Activated gamma-delta T cell treated with anti-CD3 and anti-CD28 coated beads, Interleukin-2, amount 50 U/mL, for 16 hours (primary cell): ENCODE measurements around the gene ICE2.

ENCODE experiments used
- DNase-seq: peaks from one replicate; pipeline ENCODE4 v3.0.0-alpha.2; 2020; ENCODE audit warnings: low read depth

The ICE2 gene

DNA sequence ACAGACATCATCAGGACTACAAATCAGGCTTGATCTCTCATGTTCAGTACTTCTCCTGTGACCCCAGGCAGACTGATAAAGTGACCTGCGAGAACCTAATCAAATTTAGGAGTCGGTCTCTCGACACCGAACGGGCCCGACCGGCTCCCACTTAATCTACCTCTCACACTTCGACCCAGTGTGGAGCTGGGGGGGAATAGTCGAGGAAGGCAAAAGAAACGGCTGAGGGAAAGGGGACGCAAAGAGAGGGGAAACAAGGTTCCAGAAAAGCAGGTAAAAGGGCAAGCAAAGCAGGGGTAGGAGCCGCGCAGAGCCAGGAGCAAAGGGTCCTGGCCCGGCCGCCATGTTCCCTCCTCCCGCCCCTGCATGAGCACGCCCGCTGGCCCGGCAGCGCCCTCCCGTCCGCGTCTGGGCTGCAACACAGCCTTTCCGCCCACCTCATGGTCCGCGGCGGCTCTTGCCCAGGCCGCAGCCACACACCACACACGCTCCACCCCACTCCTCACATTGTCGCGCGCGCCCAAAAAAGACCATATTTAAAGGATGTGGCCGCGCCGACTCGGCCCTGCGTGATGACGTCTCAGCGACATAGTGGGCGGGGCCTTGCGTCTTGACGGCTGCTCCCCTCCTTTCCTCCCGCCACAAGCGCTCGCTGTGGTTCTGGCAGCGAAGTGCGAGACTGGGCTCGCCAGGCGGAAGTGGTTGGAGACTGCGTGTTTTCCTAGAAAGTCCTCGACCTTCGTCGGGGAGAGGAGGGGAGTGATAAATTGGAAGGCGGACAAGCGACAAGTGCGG is at the start of gene ICE2:
ICE2 (minus strand) TSS at position 577 of the 795 bp plus-strand sequence. CDS start 1,165 bp downstream, outside the sequence.
- DNase-seq, result peak; percentile 93

DNA sequence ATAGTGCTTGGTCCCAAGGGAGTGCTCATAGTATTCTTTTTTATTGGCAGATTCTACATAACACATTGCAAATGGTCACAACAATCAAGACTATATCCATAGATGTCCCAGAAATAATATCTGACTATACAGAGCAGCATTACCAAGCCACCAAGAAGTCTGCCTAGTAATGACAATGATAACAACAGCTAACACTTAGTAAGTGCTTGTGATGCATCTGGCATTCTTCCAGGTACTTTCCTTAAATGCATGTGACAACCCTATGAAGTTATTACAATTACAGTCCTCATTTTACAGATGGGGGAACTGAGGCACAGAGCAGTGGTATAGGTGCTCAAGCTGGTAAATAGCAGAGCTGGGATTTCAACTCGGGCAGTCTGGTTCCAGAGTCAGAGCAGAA is 49.6 kb upstream of the ICE2 start:
- DNase-seq, result no peak

DNA sequence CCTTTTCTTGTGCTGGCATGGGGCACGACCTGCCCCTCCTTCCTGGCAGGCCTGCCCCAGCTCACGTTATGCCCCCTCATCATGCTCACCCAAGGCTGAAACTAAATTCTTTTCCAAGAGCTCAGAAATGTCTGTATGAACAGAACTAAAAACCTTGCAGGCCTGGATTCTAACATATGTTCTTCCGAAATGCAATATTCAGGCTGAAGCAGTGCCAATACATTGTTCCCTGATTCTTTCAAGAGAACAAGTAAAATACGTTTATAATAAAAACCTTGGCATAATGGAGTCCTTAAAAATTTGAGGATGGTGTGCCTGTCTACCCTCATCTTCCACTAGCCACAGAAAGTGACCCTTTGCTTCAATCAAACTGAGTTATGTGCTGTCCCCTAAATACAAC is 48.5 kb upstream of the ICE2 start:
- no peak for DNase-seq

- DNase-seq, result no peak
Measured at GRCh38 chr15:60526127-60526616, 47.2 kb upstream of the ICE2 start.

DNA sequence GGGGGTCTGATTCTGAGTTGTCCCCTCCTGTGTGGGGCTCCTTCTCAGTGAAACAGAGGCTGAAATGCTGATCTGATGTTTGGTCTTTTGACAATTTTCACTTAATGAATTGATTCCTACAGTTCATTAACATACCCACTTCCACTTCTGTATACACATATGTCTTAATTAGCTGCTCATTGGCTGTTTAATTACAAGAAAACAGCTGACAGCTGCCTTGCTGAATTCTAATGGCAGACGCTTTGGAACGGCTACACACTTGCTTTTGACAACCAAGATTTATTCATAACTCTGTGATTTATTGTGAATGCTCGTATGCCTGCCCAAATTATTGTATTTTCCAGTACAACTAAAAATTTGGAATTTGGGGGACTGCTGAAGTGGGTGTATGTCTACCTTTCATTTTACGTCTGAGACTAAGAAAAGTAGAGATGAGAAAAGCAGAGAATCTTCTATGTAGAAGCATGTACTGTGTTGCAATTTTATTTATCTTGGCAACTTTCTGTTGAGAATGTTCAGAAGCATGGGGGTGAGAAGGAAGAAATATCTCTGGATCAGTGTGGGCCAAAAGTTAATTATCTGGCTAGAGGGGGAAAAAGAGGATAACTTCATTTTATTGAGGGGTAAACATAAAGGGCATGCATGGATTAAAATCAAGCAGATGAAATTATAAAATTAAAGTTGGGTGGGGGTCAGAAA is 46.5 kb upstream of the ICE2 start:
- DNase-seq, result no peak

GRCh38 chr15:60523056-60523455 is 44.1 kb upstream of the ICE2 start:
- no peak for DNase-seq

- peak; percentile 72 for DNase-seq
Measured at GRCh38 chr15:60520825-60521368, 42.0 kb upstream of the ICE2 start.

DNA sequence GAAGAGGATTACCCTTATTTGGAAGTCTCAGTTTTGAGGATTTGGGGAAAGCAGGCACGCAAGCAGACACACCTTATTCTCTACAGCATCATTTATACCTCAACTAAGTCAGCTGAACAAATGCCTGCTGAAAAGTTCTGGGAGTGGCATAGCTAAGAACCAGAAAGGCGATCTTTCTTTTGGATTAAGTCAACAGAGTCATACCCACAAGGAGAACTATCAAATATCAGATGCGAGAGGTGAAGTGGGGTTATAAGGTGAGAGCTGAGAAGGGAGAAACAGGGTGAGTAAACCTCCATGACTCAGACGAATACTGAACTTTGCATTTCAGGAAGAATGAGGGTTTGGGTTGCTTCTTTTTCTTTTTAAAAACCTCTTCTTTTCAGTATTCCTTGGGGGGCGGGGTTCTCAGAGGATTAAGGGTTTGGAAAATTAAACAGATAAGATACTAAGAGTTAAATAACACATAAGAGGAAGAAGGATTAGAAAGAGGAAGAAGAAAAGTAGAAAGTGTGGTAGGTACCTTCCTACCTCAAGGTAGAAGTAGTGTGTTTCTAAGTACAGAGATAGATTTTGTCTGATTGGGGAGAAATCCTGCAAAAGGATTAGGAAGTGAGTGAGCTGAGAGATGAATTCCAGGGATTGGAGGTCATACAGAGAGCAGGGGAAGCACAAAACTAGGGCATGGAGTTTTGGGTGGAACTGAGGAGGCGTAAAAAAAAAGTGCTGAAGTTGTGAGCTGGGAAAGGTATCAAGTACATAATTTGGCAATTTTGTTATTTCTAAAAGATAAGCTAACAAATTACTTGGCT is 41.3 kb upstream of the ICE2 start:
- DNase-seq, result no peak

DNA sequence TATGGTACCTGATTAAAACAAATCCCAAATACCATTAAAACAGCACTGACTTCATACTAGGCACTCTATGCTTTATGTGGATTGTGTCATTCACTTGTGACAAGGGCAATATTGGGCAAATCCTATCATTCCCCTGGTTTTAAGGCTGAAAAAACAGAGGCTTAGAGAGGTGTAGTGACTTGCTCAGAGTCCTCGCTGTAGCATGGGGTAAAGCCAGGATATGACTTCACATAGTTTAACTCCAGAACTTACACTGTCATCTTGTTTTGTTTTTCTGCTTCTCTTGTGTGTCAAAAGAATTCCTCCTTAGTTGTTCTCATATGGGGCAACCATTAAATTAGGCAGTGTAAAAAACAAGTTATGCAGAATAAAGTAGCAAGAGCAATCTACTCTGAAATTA is 40.3 kb upstream of the ICE2 start:
- DNase-seq, result no peak

DNA sequence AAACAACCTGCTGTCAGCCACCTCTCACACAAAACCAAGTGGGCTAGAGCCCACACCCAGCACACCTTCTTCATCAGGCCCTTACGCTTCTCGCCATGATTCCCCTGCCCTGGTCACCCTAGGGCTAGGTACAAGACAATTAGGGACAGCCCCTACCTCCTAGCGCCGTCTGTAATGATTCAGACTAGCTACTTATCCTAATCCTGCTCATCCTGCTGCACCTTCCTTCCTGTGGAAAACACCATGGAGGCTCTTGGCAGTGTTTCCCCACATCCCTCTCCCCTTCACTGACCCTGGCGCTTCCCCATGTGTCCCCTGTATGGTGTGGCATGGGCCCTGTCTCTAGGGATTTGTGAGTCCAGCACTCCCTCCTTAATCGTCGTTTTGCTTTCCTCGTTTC is 39.6 kb upstream of the ICE2 start:
- DNase-seq, result no peak

- no peak for DNase-seq
Measured at GRCh38 chr15:60514261-60514881, 35.4 kb upstream of the ICE2 start.

- no peak for DNase-seq
Measured at GRCh38 chr15:60513676-60514075, 34.7 kb upstream of the ICE2 start.

DNA sequence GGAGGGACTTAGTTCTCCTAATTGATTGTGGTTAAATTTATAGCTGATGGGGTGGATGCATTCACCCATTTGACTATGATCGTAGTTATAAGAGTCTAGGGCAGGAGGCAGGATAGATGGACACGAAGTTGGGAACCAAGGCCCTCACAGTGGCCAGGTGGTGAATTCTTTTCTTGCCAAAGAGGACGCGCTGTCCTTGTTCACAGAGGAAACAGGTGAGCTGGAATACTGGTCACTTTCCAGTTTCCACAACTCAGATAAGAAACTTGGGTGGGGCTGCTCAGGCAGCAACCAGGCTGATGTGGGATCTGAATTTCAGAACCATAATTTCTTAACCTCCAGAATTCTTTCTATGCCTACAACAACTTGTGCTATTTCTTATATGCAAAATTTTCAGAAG is 34.0 kb upstream of the ICE2 start:
- DNase-seq, result no peak

- no peak for DNase-seq
Measured at GRCh38 chr15:60511351-60512031, 32.5 kb upstream of the ICE2 start.

DNA sequence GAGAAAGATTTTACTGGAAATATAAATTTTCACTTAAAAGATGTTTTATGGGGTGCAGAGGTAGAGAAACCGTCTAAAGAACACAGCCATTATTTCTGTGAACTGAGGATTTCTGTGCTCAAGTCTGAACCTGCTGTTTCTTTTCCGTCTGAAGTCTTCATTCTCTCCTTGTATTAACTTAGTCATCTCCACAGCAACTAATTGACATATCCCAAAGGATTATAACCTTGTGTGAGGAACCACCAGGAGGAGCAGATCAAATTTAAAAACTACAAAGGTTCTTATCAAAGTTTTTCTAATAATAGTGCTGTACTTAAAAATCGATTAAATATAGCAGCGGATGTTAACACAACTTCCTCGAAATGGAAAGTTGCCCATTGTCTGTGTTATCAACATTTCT is 31.1 kb upstream of the ICE2 start:
- DNase-seq, result no peak

DNA sequence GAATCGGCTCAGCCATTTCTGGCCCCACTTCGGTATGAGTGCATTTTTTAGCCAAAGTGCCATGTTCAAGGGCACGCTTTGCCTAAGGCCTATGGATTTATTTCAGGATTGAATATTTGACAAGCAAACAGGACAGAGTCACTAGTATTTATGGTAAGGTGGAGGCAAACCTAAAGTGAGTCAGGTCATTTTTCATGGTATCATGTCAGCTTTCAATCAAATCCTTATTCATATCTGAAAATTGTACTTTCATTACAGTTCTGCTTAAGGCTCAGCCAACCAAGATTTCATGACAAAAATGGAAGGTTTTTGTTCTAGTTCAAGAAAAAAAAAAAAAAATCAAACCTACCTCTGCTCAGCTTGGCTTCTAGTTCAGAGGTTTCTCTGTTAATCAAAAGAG is 30.5 kb upstream of the ICE2 start:
- no peak for DNase-seq

DNA sequence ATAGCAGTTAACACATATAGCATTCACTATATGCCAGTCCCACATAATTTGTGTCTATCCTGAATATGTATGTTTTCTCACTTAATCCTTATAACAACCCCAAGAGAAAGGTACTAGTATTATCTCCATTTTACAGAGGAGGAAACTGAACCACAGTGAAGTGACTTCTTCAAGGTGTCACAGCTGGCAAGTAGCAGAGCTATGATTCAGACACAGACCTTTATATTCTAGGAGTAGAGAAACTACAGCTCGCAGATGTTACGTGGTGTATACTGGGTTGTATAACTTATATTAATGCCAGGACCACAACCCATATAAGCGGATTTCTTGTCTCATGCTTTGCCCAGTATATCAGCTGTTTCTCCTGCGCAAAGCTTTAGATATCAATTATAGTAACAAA is 29.5 kb upstream of the ICE2 start:
- DNase-seq, result no peak

- DNase-seq, result peak; percentile 33
Measured at GRCh38 chr15:60507596-60508424, 28.9 kb upstream of the ICE2 start.

GRCh38 chr15:60496853-60497252 is 17.9 kb upstream of the ICE2 start:
- no peak for DNase-seq

DNA sequence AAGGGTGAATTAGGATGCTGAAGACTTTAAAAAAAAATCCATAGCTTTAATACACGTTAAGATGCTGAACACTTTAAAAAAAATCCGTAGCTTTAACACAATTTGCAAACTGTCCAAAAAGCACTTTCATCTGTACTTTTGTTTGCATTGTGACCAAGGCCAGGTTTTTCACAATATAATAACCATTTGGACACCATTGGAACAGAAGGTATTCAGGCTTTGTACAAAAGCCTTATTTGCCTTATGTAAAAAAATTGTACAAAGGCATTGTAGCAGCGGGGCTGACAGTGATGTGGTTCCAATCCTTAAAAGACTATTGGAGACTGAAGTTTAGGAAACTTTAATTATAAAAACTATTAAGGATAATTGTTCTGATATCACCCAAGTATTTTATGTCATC is 15.2 kb upstream of the ICE2 start:
- no peak for DNase-seq
